ENCODE measurements around the gene ABI3BP.

DNA sequence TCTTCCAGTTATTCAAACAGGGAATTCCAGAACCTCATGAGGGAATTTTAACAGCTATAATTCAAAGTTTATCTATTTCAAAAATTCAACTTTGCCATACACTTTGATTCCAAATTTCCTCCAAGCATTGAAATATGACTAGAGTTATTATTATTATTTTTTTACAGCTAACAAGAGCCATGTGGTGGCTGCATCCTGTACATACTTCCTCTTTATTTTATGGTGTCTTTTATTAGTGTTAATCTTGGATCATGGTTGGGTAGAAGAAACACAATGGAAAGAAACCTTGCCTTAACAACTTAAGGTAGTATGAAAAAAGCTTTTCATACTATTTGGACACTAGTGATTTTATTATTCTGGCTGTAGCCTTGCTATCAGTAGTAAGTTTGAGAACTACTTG is 231.3 kb downstream of the ABI3BP start:
- TF ChIP-seq, protein P1, sequence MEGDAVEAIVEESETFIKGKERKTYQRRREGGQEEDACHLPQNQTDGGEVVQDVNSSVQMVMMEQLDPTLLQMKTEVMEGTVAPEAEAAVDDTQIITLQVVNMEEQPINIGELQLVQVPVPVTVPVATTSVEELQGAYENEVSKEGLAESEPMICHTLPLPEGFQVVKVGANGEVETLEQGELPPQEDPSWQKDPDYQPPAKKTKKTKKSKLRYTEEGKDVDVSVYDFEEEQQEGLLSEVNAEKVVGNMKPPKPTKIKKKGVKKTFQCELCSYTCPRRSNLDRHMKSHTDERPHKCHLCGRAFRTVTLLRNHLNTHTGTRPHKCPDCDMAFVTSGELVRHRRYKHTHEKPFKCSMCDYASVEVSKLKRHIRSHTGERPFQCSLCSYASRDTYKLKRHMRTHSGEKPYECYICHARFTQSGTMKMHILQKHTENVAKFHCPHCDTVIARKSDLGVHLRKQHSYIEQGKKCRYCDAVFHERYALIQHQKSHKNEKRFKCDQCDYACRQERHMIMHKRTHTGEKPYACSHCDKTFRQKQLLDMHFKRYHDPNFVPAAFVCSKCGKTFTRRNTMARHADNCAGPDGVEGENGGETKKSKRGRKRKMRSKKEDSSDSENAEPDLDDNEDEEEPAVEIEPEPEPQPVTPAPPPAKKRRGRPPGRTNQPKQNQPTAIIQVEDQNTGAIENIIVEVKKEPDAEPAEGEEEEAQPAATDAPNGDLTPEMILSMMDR (conservative IDR thresholded peaks at IDR 0.05; ENCODE audit: low read depth in 2 of 2): no peak
- TF ChIP-seq POLR2AphosphoS5 (IDR thresholded peaks at IDR 0.05; ENCODE audit: low read depth) (no peak), EZH2 (IDR thresholded peaks at IDR 0.05; ENCODE audit: low read depth, unreplicated experiment) (no peak), EZH2phosphoT487 (IDR thresholded peaks at IDR 0.05; ENCODE audit: unreplicated experiment) (no peak), ZNF331 (CRISPR knock-in tag; IDR thresholded peaks at IDR 0.05; ENCODE audit: low read depth) (no peak), JUNB (IDR thresholded peaks at IDR 0.05; ENCODE audit: unreplicated experiment) (no peak)
- TF ChIP-seq, protein P2, sequence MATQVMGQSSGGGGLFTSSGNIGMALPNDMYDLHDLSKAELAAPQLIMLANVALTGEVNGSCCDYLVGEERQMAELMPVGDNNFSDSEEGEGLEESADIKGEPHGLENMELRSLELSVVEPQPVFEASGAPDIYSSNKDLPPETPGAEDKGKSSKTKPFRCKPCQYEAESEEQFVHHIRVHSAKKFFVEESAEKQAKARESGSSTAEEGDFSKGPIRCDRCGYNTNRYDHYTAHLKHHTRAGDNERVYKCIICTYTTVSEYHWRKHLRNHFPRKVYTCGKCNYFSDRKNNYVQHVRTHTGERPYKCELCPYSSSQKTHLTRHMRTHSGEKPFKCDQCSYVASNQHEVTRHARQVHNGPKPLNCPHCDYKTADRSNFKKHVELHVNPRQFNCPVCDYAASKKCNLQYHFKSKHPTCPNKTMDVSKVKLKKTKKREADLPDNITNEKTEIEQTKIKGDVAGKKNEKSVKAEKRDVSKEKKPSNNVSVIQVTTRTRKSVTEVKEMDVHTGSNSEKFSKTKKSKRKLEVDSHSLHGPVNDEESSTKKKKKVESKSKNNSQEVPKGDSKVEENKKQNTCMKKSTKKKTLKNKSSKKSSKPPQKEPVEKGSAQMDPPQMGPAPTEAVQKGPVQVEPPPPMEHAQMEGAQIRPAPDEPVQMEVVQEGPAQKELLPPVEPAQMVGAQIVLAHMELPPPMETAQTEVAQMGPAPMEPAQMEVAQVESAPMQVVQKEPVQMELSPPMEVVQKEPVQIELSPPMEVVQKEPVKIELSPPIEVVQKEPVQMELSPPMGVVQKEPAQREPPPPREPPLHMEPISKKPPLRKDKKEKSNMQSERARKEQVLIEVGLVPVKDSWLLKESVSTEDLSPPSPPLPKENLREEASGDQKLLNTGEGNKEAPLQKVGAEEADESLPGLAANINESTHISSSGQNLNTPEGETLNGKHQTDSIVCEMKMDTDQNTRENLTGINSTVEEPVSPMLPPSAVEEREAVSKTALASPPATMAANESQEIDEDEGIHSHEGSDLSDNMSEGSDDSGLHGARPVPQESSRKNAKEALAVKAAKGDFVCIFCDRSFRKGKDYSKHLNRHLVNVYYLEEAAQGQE (IDR thresholded peaks at IDR 0.05; ENCODE audit: unreplicated experiment): no peak
- TF ChIP-seq, protein P3, sequence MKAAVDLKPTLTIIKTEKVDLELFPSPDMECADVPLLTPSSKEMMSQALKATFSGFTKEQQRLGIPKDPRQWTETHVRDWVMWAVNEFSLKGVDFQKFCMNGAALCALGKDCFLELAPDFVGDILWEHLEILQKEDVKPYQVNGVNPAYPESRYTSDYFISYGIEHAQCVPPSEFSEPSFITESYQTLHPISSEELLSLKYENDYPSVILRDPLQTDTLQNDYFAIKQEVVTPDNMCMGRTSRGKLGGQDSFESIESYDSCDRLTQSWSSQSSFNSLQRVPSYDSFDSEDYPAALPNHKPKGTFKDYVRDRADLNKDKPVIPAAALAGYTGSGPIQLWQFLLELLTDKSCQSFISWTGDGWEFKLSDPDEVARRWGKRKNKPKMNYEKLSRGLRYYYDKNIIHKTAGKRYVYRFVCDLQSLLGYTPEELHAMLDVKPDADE (IDR thresholded peaks at IDR 0.05): no peak

Measured in GM23338 (cell line).